ENCODE measurements around the gene IPO5.
"Not testable (repeated sequence)": the region's sequence is repeated elsewhere in the genome, so short reads cannot be mapped to it uniquely, and the experiment has no call there.

Gene IPO5

GRCh38 chr13:97948041-97948440, 5.4 kb upstream of the IPO5 start:
- no peak for DNase-seq

GRCh38 chr13:97949316-97949715, 4.2 kb upstream of the IPO5 start:
- DNase-seq = not testable (repeated sequence)

DNA sequence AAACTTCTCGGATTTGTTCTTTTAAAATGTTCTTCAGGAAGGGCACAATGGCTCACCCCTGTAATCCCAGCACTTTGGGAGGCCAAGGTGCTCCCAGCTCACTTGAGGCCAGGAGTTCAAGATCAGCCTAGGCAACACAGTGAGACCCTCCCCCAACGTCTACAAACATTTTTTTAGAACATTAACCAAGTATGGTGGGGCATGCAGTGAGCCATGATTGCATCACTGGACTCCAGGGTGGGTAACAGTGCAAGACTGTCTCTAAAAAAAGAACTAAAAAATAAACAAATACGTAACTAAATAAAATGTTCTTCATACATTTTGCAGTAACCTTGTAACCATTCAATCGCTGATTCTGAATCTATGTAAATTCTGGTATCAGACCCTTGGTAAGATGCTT, 2.1 kb upstream of the IPO5 start:
- no peak for DNase-seq

DNA sequence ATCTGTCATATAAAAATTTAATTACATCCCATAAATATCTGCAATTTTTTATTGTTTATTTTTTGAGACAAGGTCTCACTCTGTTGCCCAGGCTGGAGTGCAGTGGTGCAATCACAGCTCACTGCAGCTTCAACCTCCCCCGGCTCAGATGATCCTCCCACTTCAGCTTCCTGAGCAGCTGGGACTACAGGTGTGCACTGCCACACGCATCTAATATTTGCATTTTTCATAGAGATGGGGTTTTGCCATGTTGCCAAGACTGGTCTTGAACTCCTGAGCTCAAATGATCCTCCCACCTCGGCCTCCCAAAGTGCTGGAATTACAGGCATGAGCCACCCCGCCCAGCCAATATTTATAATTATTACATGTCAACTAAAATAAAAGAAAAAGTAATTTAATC, 644 bp upstream of the IPO5 start:
- DNase-seq = not testable (repeated sequence)

- no peak for DNase-seq
These were observed 7.9 kb downstream of the IPO5 start for GRCh38 chr13:97961340-97961739.

GRCh38 chr13:97962887-97963286, 9.4 kb downstream of the IPO5 start:
- DNase-seq = no peak

DNA sequence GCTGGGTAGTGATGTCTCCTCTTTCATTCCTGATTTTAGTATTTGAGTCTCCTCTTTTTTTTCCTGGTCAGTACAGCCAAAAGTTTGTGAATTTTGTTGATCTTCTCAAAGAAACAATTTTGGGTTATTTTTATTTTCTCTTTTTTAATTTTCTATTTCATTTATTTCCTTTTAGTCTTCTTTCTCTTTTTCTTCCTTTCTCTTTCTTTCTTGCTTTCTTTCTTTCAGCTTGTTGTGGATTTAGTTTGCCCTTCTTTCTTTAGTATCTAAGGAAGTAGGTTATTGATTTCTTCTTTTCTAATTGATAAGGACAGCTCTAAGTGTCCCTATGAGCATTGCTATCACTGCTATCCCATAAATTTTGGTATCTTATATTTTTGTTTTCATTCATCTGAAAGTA, 13.8 kb downstream of the IPO5 start:
- DNase-seq = no peak

DNA sequence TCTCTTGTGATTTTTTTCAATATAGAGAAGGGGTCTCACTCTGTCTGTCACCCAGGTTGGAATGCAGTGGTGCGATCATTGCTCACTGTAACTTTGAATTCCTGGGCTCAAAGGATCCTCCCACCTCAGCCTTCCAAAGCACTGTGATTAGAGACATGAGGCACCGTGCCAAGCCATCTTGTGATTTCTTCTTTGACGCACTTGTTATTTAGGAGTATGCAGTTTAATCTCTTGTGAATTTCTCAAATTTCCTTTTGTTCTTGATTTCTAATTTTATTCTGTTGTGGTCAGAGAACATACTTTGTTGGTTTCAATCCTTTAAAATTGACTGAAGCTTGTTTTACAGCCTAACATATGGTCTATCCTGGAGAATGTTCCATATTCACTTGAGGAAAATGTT, 14.5 kb downstream of the IPO5 start:
- DNase-seq = no peak

GRCh38 chr13:97971519-97971918, 18.0 kb downstream of the IPO5 start:
- DNase-seq = no peak

GRCh38 chr13:97974773-97975172, 21.3 kb downstream of the IPO5 start:
- DNase-seq = no peak

GRCh38 chr13:97975280-97975847, 21.9 kb downstream of the IPO5 start:
- DNase-seq = peak in 6 of 56 donors; percentile 2 to 60 (median 30)

DNA sequence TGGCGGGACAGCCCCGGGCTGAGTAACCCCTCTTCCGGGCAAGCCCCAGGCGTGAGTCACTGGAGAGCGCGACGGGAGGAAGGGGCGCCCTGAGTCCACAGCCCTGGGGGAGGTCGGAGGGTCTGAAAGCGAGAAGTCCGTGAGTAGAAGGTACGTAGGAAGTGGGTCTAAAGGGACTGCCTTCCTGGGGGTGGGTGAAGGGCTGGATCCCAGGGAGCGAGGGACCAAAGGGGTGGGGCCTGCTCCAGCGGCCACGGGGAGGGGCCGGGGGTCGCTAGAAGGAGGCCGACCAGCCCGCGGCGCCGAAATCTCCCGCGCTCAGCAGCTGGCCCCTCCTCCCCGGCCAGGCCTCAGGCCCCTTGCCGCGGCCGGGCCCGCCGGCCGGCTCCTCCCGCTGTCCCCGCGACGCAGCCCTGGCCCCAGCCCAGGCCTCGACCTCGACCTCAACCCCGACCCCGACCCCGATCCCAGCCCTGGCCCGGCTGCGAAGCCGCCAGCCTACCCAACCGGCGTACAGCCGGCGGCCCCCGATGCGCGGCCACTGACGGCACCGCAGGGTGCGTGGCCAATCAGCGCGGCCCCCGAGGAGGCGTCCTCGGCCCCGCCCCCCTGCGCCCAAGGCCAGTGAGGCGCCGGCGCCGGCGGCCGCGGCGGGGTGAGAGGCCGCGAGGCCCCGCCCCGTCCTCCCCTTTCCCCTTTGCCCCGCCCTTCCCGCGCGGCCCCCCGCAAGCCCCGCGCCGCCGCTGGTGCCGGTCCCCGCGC, 22.6 kb downstream of the IPO5 start:
- DNase-seq = peak; percentile 19 to 96 (median 82)

- DNase-seq = peak in 22 of 56 donors; percentile 11 to 81 (median 34)
These were observed 23.4 kb downstream of the IPO5 start for GRCh38 chr13:97976610-97977521.

GRCh38 chr13:97977982-97978381, 24.5 kb downstream of the IPO5 start:
- no peak for DNase-seq

- no peak for DNase-seq
These were observed 25.2 kb downstream of the IPO5 start for GRCh38 chr13:97978651-97979050.

- no peak for DNase-seq
These were observed 25.6 kb downstream of the IPO5 start for GRCh38 chr13:97979051-97979450.

DNA sequence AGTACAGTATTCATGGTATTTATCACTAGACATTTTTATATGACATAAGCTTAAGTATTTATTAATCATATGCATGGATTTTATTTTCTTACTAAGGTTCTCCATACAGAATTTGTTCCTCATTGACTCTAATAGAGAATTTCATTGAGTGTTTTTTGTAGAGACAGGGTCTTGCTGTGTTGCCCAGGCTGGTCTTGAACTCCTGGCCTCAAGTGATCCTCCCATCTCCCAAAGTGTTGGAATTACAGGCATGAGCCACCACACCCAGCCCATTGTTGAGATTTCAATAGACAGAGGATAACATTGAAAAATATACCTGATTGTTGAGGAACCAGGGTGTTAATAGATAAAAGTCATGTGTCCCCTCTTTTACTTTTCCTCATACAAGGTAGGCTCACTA, 26.1 kb downstream of the IPO5 start:
- no peak for DNase-seq

DNA sequence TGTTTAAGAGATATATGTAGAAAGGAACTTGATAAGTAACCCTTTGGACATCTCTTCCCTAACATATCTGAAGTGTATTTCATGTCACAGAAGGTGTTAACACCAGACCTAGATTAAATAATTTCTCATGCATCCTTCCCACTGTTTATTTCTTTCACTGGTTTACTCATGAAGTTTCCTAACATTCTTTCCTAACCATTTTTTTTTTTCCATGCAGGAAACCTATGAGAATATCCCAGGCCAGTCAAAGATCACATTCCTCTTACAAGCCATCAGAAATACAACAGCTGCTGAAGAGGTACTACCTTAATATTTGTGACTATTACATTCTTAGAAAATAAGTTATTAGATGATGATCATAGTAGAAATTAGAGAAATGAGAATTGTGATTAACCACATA, 28.8 kb downstream of the IPO5 start:
- DNase-seq = no peak

DNA sequence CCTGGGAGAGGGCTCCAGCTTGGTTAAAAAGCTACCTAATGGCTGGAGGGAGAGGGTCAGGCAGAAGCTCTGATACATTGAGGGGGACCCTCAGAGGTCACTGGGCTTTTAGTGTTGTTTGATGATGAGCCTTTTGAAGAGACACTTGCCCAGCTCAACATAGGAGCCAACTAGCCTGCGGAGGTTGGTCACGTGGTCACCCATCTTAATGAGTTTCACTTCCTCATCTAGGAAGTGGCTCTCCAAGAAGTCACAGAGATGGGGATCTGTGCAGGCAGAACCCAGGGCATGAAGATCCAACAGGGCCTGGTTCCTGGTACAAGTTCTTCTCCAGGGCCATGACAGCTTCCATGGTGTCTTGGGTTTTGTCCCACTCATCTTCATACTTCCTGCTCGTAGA, 33.4 kb downstream of the IPO5 start:
- DNase-seq = peak in 2 of 56 donors; percentile 1 to 8

- DNase-seq = no peak
These were observed 46.2 kb downstream of the IPO5 start for GRCh38 chr13:97999653-98000052.

DNA sequence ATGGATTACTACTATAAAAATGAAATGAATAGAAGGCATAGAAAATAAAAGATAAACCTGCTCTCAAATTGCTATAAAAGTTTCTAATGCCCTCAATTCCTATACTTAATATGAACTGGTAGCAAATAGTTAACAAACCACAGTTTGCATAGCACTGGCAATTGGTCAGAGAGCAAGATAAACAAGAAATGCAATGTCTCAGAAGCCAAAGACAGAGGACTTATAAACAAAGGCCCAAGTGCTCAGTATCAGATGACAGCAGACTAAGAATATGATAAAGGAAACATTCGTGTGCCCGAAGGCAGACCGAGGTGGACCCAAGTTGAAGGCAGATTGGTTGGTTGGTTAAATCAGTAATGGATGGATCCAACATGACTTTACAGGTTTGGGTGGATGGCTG, 50.6 kb downstream of the IPO5 start:
- no peak for DNase-seq

DNA sequence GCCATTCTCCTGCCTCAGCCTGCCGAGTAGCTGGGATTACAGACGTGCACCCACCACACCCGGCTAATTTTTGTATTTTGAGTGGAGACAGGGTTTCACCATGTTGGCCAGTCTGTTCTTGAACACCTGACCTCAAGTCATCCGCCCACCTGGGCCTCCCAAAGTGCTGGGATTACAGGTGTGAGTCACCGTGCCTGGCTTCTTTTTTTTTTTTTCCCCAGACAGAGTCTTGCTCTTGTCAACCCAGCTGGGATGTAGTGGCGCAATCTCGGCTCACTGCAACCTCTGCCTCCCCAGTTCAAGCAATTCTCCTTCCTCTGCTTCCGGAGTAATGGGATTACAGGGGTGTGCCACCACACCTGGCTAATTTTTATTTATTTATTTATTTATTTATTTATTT, 51.5 kb downstream of the IPO5 start:
- not testable (repeated sequence) for DNase-seq
